HuH-7 (cell line): Measurements from ENCODE around the gene PTK6.
A peak's percentile ranks its signal among the peaks of the same experiment; 100 is the strongest.

Experiments
- DNase-seq: peaks from one replicate; pipeline ENCODE4 v3.0.0; 2011; ENCODE audit warnings: low spot score

Gene PTK6

GRCh38 chr20:63505723-63506122 is 31.5 kb downstream of the PTK6 start:
- no peak for DNase-seq

DNA sequence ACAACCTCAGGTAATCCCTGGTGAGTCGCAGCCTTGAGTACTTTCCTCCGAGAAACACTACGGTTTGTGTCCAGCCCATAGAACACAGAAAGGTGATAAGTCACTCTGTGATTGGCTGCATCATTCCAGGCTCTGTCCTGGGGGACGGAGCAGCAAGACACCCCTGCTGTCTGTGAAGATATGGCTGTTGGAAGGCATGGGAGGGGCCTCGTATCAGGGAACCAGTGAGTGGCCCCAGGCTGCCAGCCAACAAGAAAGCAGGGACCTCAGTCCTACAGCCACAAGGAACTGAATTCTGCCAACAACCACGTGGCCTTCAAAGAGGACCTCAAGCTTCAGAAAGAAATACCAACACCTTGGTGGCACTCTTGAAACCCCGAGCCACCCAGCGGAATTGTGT is 31.9 kb downstream of the PTK6 start:
- DNase-seq = no peak

DNA sequence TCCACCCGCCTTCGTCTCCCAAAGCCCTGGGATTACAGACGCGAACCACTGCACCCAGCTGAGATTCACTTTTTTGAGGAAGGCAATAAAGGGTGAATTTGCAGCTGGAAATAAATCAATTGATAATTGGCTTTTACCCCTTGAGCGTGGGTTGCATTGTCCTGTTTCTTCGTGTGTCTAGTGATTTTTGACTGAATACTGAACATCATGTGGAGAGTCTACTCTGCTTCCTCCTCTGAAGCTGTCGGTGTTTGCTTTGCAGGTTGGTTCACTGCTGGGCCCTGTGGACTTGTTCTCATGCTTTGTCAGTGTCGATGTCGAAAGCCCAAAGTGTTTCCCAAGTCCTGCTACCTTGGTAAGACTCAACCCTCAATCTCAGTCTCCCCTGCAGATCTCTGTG is 32.5 kb downstream of the PTK6 start:
- no peak for DNase-seq

- no peak for DNase-seq
Observed at GRCh38 chr20:63503524-63503923, 33.7 kb downstream of the PTK6 start.

- DNase-seq = no peak
Observed at GRCh38 chr20:63502671-63503172, 34.5 kb downstream of the PTK6 start.

DNA sequence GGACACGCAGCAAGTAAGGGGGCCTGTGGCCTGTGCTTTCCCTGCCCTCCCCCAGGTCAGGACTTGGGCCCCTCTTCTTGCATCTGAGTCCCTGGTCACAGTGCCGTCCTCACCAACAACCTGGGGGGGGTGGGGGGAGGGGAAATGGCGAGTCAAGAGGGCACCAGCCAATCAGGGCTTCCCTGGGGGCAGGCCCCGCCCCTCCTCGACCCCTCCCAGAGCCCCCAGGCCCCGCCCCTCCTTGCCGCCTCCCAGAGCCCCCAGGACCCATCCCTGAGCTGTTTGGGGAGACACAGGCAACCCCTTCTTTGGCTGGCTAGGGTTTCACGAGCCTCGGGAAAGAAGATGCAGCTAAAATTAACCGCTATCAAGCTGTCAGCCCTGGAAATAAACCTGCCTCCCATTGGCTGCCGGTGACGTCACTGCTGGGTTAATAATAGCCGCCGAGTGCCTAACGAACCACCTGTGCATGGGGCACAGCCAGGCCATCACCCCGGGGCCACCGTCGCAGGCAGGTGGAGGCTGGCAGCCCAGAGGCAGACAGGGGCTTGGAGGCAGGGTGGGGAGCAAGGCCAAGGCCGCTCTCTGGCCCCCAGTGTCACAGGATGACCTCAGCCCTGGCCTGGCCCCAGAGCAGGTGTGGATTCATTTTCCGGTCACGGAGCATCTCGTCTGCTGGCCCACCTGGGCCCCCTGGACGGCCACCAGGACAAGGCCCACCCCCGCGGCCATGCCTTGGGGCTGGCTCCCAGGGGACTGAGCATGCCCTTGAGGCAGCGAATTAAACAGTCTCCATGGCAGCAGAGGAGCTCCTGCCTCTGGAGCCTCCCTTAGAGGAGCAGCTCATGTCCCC is 35.1 kb downstream of the PTK6 start:
- DNase-seq = no peak

- DNase-seq = no peak
Observed at GRCh38 chr20:63500902-63501817, 36.0 kb downstream of the PTK6 start.

DNA sequence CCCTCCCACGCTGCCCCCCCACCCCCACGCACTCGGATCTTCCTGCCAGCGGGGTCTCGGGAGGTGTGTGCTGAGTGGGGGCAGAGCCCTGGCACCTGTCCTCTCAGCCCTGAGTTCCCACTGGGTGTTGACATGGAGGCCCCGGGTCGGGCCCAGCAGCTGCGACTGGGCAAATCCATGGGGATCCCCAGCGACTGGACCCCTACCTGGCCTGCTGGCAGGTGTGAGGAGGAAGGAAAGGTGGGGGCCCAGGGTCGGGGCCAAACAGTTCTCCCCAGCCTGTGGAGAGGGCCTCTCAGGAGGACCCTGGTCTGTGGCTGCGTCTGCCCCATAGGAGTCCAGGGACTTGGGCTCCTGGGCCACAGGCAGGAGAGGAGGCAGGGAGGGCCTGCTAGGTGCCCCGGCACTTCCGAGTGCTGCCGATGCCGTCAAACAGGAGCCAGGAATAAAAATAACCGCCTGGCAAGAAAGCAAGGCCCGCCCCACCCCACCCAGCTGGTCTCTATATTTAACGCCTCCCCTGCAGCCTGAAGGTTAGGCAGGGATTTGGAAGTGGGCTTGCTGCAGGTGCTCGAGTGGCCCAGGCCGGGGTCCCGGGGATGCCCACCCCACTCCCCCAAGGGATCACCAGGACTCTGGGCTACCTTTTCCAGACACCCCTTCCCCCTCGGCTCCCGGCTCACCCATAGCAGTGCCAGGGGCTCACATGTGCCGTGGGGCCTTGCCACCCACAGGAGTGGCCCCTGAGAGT is 36.9 kb downstream of the PTK6 start:
- no peak for DNase-seq

DNA sequence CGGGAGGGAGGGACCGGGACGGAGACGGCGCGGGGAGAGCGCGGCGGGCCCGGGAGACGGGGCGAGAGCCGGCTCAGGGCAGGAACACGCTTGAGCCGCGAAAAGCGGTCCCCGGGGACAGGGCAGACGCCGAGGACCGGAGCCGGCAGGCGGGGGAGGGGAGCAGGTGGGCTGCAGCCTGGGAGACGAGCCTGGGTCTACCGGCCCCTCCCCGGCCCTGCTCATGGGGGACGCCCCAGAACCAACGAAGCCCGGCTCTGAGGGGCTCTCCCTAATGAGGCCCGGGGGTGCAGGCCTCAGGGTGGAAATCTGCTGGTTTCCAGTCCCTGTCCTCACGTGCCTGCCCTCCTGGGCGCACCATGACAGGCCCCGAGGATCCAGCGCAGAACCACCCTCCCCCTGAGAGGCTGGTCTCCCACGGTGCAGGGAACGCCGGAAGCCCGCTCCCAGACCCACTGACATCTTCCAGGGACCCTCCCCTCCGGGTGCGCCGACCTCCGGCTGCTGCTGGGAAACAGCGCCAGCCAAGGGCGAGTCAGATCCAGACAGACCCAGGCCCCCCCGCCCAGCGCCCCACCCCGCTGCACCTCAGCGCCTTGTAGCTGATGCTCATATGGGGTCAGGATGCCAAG is 37.7 kb downstream of the PTK6 start:
- DNase-seq = no peak

DNA sequence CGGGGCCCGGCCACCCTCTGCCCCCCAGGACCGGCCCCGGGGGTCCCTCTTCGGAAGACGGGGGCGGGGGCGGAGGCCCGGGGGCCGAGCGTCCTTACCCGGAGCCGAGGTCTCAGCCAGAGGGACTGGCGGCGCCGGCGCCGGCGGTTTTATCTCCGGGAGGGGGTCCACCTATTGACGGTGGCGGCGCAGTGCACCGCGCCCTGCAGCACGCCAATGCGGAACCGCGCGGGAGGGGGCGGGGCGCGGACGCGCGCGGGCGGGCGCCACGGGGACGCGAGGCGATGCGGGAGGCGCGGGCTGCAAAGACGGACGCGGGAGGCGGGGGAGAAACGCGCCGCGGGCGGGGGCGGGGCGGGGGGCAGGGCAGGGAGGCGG is 38.2 kb downstream of the PTK6 start, which contains the start of gene EEF1A2:
EEF1A2 (minus strand) TSS at position 124 of the 378 bp plus-strand sequence. CDS start 1,320 bp downstream, outside the sequence.
- peak; percentile 76 for DNase-seq

DNA sequence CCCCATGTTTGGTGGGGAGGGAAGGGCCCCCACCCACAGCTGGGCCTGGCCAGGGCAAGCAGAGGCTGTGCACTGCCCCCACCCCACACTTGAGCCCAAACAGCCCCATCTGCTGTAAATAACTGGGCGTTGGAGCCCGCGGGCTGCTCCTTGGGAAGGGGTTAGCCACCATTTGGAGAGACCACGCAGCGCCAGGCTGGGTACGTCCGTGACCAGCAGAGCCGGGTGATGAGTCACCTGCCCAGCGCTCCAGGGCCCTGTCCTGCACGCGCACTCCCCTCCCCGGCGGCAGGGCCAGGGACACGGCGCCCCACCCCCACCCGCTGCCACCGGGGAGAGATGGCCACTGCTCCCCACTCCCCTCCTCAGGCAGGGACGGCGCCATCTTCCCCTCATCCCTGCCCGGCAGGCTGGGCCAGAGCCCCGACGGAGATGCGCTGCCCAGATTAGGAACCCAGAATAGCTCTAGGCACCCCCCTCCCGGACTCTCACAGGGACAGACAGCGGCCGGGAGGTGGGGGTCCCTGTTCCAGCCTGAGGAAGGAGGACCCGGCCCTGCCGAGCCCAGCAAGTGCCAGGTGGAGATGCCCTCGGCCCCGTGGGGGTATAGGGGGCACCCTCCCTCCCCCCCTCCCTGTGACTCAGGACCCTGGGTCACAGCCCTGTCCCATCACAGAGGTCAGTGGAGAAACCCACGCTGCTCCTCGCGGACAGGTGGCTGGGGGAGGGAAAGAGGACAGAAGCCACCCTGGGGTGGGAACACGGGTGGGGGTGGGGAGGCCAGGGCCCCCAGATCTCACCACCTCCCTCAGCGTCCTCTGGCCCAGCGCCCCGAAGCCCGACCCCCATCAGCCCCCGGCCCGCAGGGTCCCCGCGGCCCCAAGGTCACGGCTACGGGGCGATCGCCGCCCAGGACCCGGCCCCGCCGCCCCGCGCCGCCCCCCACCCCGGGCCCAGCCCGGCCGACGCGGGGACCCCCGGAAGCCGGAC is 38.9 kb downstream of the PTK6 start:
- DNase-seq = no peak

DNA sequence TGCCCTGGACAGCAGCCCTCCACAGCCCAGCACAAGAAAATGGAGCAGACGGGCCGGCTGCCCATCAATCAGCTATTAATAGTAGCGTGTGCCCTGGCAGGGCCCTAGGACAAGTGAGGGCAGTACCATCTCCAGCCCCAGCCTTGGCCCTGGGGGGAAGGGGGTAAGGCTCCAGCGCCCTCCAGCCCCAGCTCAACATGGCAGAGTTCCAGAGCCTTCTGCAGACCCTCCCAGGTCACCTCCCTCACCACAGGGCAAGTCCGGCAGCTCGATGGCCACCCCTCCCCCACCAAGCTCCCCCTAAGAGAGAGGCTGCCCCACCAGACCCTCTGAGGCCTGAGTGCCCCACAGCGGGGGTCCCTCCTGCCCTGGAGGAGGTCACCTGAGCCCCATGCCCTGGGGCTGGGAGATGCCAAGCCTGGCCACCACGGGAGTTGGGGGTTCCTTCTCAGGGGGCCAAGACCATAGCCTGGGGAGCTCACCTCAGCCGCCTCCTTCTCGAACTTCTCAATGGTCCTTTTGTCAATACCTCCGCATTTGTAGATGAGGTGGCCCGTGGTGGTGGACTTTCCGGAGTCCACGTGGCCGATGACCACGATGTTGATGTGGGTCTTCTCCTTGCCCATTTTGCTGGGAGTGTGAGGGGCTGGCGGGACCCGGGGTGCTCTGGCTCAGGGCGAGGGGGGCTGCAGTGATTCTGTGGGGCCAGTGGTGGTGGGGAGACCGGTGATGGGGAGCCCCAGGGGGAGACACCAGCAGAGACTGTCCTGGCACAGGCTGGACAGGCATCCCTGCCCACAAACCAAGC is 39.8 kb downstream of the PTK6 start:
- DNase-seq = no peak

GRCh38 chr20:63496596-63497120 is 40.5 kb downstream of the PTK6 start:
- DNase-seq = no peak

- peak; percentile 96 for DNase-seq
Observed at GRCh38 chr20:63495741-63496595, 41.2 kb downstream of the PTK6 start.

DNA sequence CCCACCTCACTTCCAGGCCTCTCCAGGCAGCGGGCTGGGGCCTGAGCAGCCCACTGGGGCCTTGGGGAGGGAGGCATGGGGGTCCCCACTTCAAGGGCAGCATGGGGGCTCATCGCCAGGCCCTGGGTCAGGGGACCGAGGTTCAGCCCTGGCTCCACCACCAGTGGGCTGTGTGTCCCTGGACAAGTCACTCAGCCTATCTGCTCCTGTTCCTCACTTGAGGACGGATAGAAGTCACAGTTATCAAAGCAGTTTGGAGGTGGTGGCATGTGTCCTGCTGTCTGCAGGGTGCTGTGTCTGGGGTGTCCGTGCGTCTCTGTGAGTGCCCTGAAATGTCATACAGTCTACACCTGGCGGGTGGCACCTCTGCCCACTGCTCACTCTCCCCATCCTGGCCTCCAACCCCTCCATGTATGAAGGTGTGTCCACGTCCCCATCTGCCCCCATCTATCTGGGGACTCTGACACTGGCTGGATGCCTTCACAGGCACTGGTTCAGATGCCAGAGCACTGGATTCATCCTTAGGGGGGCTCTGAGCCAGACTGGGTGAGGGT is 41.9 kb downstream of the PTK6 start:
- DNase-seq = no peak

DNA sequence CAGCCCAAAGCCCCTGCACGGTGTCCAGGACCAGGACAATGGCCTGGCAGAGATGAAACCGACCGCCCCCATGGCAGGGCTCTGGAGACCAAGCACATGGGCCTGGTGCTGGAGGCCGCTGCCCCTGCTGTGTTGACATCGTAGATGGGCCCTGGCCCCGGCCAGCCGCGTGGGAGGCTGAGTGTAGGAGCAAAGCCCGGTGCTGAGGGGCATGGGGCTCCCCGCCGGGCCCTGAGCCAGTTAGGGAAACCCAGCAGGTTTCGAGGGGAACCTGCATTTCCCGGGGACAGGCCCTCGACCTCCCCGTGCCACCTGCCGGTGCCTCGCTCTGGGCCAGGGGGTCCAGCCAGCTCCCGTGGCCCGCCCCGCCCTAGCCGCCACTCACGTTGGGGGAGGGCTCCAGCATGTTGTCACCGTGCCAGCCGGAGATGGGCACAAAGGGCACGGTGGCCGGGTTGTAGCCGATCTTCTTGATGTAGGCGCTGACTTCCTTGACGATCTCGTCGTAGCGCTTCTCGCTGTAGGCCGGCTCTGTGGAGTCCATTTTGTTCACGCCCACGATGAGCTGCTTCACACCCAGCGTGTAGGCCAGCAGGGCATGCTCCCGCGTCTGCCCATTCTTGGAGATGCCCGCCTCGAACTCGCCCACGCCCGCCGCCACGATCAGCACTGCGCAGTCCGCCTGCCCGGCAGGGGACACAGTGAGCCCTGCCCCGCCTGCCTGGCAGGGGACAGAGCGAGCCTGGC is 42.6 kb downstream of the PTK6 start:
- no peak for DNase-seq

DNA sequence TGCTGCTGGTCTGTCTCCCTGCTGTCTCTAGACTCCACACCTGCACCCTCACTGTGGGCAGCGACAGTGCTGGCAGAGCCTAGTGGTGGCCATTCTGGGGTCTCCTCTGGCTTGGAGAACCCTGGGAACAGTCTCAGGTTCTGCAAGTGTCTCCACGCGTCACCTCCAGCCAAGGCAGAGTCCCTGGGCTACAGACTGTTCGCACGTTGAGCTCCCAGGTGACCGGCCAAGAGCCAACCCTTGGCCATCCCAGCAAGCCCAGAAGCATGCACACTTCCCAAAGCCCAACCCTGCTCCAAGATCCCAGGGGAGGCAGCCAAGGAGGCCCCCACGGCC is 43.1 kb downstream of the PTK6 start:
- no peak for DNase-seq
